ENCODE data around the gene ATP5PF. TPM values are rescaled to one million over a fixed set of nuclear protein-coding genes. Genes with fewer than 3 reads are reported as not detected.
"Not testable (repeated sequence)": the region's sequence is repeated elsewhere in the genome, so short reads cannot be mapped to it uniquely, and the experiment has no call there.

The ATP5PF gene
- total RNA-seq, 1 experiment from 2014 or later, result 185 TPM

DNA sequence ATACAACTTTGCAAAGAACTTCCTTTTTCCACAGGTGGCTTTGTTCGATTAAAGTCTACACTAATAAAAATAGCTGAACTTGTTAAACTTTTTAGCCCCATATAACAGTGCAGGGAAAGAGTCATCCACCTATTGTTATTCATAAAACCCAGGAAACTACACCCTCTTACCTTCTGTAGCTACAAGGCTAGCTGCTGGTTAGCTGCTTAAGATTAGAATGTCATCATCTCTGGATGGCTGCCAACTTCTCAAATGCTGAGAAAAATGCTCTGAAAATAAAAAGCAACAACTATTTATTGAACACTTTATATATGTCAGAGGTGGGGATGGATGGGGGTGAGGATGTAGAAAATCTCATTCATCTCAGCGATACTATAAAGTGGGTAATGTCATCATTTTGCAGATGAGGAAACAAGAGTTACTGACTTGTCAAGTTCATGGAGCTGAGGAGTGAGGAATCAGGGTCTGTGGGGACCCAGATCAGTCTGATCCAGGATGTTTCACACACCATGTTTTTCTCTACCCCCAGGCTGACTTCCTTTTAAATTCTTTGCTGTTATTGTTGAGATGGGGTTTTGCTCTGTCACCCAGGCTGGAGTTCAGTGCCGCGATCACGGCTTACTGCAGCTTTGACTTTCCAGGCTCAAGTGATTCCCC is 17.1 kb downstream of the ATP5PF start:
- Histone ChIP-seq H3K9me3 (ENCODE audit: low read depth, low read length, poor library complexity, severe bottlenecking) (no peaks in the 10 kb centered on the region), H3K27ac (ENCODE audit: low read depth, low read length, poor library complexity, severe bottlenecking) (no peak overlapping the region), H3K36me3 (ENCODE audit: insufficient read depth, low read length, poor library complexity, severe bottlenecking) (no peaks in the 10 kb centered on the region), H3K27me3 (replicated peaks; ENCODE audit: insufficient read depth, low read depth, low read length, poor library complexity) (no peaks in the 10 kb centered on the region), H3K4me1 (ENCODE audit: insufficient read depth, low read length, poor library complexity, severe bottlenecking) (no peaks in the 10 kb centered on the region), H3K4me3 (ENCODE audit: low read depth, low read length, poor library complexity, severe bottlenecking) (no peak overlapping the region)
- ChIA-PET POLR2A (ENCODE audit: low non-redundant PET) (interaction anchor here (0.6 kb wide), 1 partner anchor 79 kb away, joined by 3 read pairs; no protein-coding TSS in a partner anchor), CTCF (no interaction called here)
- intact Hi-C loops (cut with micrococcal nuclease; ENCODE audit: unreplicated experiment), result no loop called here
- no TSS peak for BruUV-seq (replicated peaks)
- DNase-seq (ENCODE audit: low spot score), result peak; percentile 47
- no peak for TF ChIP-seq EZH2 (IDR thresholded peaks at IDR 0.05; ENCODE audit: borderline replicate concordance, low read depth, low read length, poor library complexity, severe bottlenecking)
- TF ChIP-seq, protein P1, sequence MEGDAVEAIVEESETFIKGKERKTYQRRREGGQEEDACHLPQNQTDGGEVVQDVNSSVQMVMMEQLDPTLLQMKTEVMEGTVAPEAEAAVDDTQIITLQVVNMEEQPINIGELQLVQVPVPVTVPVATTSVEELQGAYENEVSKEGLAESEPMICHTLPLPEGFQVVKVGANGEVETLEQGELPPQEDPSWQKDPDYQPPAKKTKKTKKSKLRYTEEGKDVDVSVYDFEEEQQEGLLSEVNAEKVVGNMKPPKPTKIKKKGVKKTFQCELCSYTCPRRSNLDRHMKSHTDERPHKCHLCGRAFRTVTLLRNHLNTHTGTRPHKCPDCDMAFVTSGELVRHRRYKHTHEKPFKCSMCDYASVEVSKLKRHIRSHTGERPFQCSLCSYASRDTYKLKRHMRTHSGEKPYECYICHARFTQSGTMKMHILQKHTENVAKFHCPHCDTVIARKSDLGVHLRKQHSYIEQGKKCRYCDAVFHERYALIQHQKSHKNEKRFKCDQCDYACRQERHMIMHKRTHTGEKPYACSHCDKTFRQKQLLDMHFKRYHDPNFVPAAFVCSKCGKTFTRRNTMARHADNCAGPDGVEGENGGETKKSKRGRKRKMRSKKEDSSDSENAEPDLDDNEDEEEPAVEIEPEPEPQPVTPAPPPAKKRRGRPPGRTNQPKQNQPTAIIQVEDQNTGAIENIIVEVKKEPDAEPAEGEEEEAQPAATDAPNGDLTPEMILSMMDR (conservative IDR thresholded peaks at IDR 0.05; ENCODE audit: low read depth, low read length), result no peak

DNA sequence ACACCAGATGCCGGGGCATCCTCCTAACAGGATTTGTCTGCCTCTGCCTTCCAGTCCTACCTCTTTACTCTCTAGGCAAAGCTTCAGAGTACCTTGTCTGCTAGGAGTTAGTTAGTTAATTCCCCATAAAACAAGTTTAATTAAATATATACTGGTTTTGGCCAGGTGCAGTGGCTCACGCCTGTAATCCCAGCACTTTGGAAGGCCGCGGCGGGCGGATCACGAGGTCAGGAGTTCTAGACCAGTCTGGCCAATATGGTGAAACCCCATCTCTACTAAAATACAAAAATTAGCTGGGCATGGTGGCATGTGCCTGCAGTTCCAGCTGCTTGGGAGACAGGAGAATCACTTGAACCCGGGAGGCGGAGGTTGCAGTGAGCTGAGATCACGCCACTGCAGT is 20.6 kb downstream of the ATP5PF start:
- POLR2A ChIA-PET (ENCODE audit: low non-redundant PET), result not testable (repeated sequence)

DNA sequence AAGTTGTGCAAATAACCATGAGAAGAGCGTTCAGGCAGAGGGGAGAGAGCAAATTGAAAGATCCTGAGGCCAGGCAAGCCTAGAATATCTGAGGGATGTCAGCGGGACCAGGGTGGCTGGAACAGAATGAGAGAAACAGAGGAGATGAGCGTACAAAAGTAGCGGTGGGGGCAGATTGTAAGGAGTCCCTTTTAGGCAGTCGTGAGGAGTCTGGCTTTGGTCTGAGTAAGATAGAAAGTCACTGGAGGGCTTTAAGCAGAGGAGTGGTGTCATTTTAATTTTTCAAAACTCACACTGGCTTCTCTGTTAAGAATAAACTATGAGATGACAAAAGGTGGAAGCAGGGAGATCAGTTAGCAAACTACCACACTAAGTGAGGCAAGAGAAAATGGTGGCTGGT is 24.2 kb downstream of the ATP5PF start:
- H3K4me3 ChIP-seq (ENCODE audit: low read depth, low read length, poor library complexity, severe bottlenecking), result no peak overlapping the region
- ChIA-PET CTCF (no interaction called here), POLR2A (ENCODE audit: low non-redundant PET) (no interaction called here)
- H3K4me1 ChIP-seq (ENCODE audit: insufficient read depth, low read length, poor library complexity, severe bottlenecking), result peaks cover 6% of the 10 kb centered on the region
- no peaks in the 10 kb centered on the region for H3K27me3 ChIP-seq (replicated peaks; ENCODE audit: insufficient read depth, low read depth, low read length, poor library complexity)
- no peak for TF ChIP-seq EZH2 (IDR thresholded peaks at IDR 0.05; ENCODE audit: borderline replicate concordance, low read depth, low read length, poor library complexity, severe bottlenecking)
- TF ChIP-seq, protein P1 (conservative IDR thresholded peaks at IDR 0.05; ENCODE audit: low read depth, low read length), result no peak
- intact Hi-C loops (cut with micrococcal nuclease; ENCODE audit: unreplicated experiment), result no loop called here
- no peaks in the 10 kb centered on the region for H3K9me3 ChIP-seq (ENCODE audit: low read depth, low read length, poor library complexity, severe bottlenecking)
- H3K27ac ChIP-seq (ENCODE audit: low read depth, low read length, poor library complexity, severe bottlenecking), result no peak overlapping the region
- no TSS peak for BruUV-seq (replicated peaks)
- no peaks in the 10 kb centered on the region for H3K36me3 ChIP-seq (ENCODE audit: insufficient read depth, low read length, poor library complexity, severe bottlenecking)
- no peak for DNase-seq (ENCODE audit: low spot score)

More for the DNA sequence above, 20.6 kb downstream of the ATP5PF start:
- H3K4me1 ChIP-seq (ENCODE audit: insufficient read depth, low read length, poor library complexity, severe bottlenecking); H3K36me3 ChIP-seq (ENCODE audit: insufficient read depth, low read length, poor library complexity, severe bottlenecking); H3K9me3 ChIP-seq (ENCODE audit: low read depth, low read length, poor library complexity, severe bottlenecking); H3K27me3 ChIP-seq (replicated peaks; ENCODE audit: insufficient read depth, low read depth, low read length, poor library complexity); BruUV-seq (replicated peaks); H3K4me3 ChIP-seq (ENCODE audit: low read depth, low read length, poor library complexity, severe bottlenecking); DNase-seq (ENCODE audit: low spot score); intact Hi-C loops (cut with micrococcal nuclease; ENCODE audit: unreplicated experiment); H3K27ac ChIP-seq (ENCODE audit: low read depth, low read length, poor library complexity, severe bottlenecking); CTCF ChIA-PET: not testable (repeated sequence)

DNA sequence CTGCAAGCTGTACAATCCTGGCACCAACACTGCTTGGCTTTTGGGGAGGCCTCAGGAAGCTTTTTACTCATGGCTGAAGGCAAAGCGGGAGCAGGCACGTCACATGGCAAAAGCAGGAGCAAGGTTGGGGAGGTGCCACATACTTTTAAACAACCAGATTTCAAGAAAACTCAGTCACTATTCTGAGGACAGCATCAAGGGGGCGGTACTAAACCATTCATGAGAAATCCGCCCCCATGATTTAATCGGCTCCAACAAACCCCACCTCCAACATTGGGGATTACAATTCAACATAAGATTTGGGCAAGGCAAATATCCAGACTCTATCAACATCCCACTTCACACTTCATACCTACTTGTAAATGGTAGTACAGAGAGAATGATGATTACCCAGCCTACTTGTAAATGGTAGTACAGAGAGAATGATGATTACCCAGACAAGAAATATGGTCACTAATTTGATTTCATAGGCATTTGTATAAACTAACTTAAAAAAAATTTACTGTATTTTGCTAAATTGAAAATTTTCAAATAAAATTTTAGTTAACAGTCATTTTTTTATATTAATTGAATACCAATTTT is 24.9 kb downstream of the ATP5PF start:
- Histone ChIP-seq H3K27ac (ENCODE audit: low read depth, low read length, poor library complexity, severe bottlenecking) (no peak overlapping the region), H3K27me3 (replicated peaks; ENCODE audit: insufficient read depth, low read depth, low read length, poor library complexity) (no peaks in the 10 kb centered on the region), H3K4me1 (ENCODE audit: insufficient read depth, low read length, poor library complexity, severe bottlenecking) (peaks cover 6% of the 10 kb centered on the region), H3K36me3 (ENCODE audit: insufficient read depth, low read length, poor library complexity, severe bottlenecking) (no peaks in the 10 kb centered on the region), H3K4me3 (ENCODE audit: low read depth, low read length, poor library complexity, severe bottlenecking) (no peak overlapping the region), H3K9me3 (ENCODE audit: low read depth, low read length, poor library complexity, severe bottlenecking) (no peaks in the 10 kb centered on the region)
- no TSS peak for BruUV-seq (replicated peaks)
- TF ChIP-seq, protein P1 (conservative IDR thresholded peaks at IDR 0.05; ENCODE audit: low read depth, low read length), result no peak
- TF ChIP-seq EZH2 (IDR thresholded peaks at IDR 0.05; ENCODE audit: borderline replicate concordance, low read depth, low read length, poor library complexity, severe bottlenecking), result no peak
- intact Hi-C loops (cut with micrococcal nuclease; ENCODE audit: unreplicated experiment), result no loop called here
- CTCF ChIA-PET, result no interaction called here
- POLR2A ChIA-PET (ENCODE audit: low non-redundant PET), result no interaction called here
- DNase-seq (ENCODE audit: low spot score), result peak; percentile 52
